IMR-90 (cell line): Measurements from ENCODE around the gene ADRA2B.

Experiments
- CEBPB ChIP-seq: IDR thresholded peaks from 2 replicates; pipeline ENCODE4 v1.6.1; 2012; ENCODE audit warnings: low read depth, low read length, improper control_type of control experiment
- CHD1 ChIP-seq: IDR thresholded peaks from 2 replicates; pipeline ENCODE4 v1.6.1; 2012; ENCODE audit warnings: low read depth, low read length, improper control_type of control experiment
- MAZ ChIP-seq: IDR thresholded peaks from 2 replicates; pipeline ENCODE4 v1.6.1; 2012; ENCODE audit warnings: low read depth, mild to moderate bottlenecking, low read length, improper control_type of control experiment, moderate library complexity, borderline replicate concordance
- MXI1 ChIP-seq: IDR thresholded peaks from 2 replicates; pipeline ENCODE4 v1.6.1; 2012; ENCODE audit warnings: low read depth, mild to moderate bottlenecking, low read length, moderate library complexity, borderline replicate concordance
- POLR2A ChIP-seq: IDR thresholded peaks from 2 replicates; pipeline ENCODE4 v1.6.1; 2012; ENCODE audit warnings: mild to moderate bottlenecking, low read depth, low read length
- RAD21 ChIP-seq: IDR thresholded peaks from 2 replicates; pipeline ENCODE4 v1.6.1; 2012; ENCODE audit warnings: low read length, improper control_type of control experiment
- RCOR1 ChIP-seq: IDR thresholded peaks from 2 replicates; pipeline ENCODE4 v1.6.1; 2012; ENCODE audit warnings: mild to moderate bottlenecking, low read length, improper control_type of control experiment; ENCODE audit not compliant: insufficient replicate concordance
- RFX5 ChIP-seq: IDR thresholded peaks from 2 replicates; pipeline ENCODE4 v1.8.0; 2012; ENCODE audit warnings: low read depth, mild to moderate bottlenecking, low read length, moderate library complexity
- SMC3 ChIP-seq: fragments of 150-350 bp; IDR thresholded peaks from 2 replicates; pipeline ENCODE4 v1.6.1; 2016; ENCODE audit warnings: low read depth, mild to moderate bottlenecking, antibody characterized with exemption, low read length, moderate library complexity
- TF ChIP-seq, protein P1 (sequence below): conservative IDR thresholded peaks from 2 replicates; pipeline ENCODE4 v1.5.1; 2012; ENCODE audit warnings: mild to moderate bottlenecking, low read depth, low read length, improper control_type of control experiment
- TF ChIP-seq, protein P2 (sequence below): fragments of 150-350 bp; IDR thresholded peaks from 2 replicates; pipeline ENCODE4 v1.6.1; 2016; ENCODE audit warnings: low read depth, mild to moderate bottlenecking, low read length, moderate library complexity, borderline replicate concordance
- TF ChIP-seq, protein P3 (sequence below): fragments of 150-350 bp; IDR thresholded peaks from 2 replicates; pipeline ENCODE4 v1.6.1; 2017; ENCODE audit warnings: mild to moderate bottlenecking, antibody characterized with exemption, low read length, low read depth

DNA sequence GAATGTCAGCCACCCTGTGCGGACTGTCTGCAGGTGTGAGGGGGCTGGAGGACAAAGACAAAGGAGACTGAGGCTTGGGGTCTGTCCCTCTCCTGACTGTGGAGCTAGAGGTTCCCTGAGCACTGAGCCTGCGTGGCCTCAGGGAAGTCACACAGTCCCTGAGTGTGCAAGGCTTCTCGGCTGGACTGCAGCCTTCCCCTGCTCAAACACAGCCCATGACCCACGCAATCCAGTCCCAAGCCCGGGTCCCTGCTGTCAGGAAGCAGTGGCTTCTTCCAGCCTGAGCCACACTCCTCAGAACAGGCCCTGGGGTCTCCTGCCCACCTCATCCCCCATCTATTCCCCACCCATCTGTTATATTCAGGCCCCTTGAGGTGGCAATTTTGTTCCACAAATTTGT, 19.2 kb upstream of the ADRA2B start:
- TF ChIP-seq, protein P1, sequence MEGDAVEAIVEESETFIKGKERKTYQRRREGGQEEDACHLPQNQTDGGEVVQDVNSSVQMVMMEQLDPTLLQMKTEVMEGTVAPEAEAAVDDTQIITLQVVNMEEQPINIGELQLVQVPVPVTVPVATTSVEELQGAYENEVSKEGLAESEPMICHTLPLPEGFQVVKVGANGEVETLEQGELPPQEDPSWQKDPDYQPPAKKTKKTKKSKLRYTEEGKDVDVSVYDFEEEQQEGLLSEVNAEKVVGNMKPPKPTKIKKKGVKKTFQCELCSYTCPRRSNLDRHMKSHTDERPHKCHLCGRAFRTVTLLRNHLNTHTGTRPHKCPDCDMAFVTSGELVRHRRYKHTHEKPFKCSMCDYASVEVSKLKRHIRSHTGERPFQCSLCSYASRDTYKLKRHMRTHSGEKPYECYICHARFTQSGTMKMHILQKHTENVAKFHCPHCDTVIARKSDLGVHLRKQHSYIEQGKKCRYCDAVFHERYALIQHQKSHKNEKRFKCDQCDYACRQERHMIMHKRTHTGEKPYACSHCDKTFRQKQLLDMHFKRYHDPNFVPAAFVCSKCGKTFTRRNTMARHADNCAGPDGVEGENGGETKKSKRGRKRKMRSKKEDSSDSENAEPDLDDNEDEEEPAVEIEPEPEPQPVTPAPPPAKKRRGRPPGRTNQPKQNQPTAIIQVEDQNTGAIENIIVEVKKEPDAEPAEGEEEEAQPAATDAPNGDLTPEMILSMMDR = no peak
- TF ChIP-seq RAD21 (no peak), MAZ (no peak), SMC3 (no peak), MXI1 (no peak), CHD1 (no peak), POLR2A (no peak), RCOR1 (no peak), RFX5 (no peak), CEBPB (no peak)
- TF ChIP-seq, protein P2, sequence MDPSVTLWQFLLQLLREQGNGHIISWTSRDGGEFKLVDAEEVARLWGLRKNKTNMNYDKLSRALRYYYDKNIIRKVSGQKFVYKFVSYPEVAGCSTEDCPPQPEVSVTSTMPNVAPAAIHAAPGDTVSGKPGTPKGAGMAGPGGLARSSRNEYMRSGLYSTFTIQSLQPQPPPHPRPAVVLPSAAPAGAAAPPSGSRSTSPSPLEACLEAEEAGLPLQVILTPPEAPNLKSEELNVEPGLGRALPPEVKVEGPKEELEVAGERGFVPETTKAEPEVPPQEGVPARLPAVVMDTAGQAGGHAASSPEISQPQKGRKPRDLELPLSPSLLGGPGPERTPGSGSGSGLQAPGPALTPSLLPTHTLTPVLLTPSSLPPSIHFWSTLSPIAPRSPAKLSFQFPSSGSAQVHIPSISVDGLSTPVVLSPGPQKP = no peak
- TF ChIP-seq, protein P3, sequence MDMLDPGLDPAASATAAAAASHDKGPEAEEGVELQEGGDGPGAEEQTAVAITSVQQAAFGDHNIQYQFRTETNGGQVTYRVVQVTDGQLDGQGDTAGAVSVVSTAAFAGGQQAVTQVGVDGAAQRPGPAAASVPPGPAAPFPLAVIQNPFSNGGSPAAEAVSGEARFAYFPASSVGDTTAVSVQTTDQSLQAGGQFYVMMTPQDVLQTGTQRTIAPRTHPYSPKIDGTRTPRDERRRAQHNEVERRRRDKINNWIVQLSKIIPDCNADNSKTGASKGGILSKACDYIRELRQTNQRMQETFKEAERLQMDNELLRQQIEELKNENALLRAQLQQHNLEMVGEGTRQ = no peak
